HG03135 (cell line): Measurements from ENCODE around the gene AFAP1.

Source experiments
- ATAC-seq: cut with Tn5 transposase; IDR thresholded peaks from one replicate; pipeline ENCODE4 v1.9.1; 2021; ENCODE audit warnings: mild to moderate bottlenecking, moderate library complexity; ENCODE audit not compliant: unreplicated experiment

The AFAP1 gene

DNA sequence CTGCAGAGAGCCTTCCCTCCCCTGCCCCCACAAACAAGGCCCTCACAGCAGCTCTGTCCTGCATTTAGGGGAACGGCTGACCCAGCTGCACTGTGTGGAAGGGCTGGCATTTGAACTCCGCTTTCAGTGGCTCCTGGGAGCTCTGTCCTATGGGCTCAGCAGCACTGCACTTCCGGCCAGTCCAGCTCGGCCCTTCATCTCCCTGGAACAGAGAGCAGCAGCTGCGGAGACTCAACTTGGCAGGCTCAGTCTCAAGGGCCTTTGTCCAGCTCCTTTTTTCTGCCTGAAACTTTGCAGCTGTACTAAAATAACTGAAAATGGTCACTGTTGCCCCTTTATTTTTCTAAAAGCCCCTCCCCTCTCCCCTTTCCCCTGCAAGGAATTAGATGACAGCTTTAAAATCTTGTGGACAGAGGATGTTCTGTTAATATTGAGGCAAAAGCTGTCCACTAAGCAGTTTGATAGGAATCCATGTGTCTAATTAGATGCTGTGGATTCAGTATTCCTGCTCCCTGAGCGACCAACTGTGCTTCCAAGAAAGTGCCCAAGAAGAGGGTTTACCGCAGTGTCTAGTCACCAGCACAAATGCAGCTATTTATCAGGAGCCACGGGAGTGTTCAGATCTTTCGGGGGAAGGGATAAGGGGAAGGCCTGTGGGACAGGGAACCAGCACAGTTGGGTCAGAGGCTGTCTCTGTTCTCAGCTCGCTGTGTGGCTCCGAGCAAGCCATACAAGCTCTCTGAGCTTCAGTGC, 133.1 kb downstream of the AFAP1 start:
- no peak for ATAC-seq

DNA sequence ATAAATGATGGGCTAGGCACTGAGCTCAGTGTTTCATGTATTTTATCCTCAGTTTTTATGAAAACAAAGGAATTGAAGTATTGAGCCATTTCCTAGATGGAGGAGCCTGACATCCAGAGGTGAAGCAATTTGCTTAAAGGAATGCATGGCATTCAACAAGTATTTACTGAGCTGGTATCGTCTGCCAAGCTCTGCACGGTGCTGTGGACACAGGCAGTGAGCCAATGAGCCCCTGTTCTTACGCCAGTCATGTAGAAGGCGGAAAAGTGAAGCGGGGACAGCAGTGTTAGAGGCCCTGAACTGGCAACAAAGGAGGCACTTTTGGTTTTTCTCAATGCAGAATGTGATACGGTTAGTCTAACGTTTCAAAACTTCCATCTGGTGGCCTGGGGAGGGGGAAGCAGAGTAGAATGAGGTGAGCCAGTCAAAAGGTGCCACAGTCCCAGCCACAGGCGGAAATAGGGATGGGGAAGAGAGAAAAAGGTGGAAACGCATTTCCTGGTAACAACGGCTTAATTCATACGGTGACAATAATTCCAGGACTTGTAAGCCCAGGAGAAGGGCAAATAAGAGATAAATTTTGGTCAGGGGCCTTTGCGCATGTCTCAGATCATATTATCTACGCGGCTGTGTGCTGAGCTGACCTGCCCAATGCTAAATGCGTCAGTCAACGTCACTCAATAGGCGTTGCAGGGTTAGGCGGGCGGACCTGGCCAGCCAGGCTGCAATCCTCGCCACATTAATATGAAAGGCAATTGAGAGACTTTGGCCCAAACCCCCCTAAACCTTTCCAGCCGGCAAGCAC, 133.9 kb downstream of the AFAP1 start:
- no peak for ATAC-seq

DNA sequence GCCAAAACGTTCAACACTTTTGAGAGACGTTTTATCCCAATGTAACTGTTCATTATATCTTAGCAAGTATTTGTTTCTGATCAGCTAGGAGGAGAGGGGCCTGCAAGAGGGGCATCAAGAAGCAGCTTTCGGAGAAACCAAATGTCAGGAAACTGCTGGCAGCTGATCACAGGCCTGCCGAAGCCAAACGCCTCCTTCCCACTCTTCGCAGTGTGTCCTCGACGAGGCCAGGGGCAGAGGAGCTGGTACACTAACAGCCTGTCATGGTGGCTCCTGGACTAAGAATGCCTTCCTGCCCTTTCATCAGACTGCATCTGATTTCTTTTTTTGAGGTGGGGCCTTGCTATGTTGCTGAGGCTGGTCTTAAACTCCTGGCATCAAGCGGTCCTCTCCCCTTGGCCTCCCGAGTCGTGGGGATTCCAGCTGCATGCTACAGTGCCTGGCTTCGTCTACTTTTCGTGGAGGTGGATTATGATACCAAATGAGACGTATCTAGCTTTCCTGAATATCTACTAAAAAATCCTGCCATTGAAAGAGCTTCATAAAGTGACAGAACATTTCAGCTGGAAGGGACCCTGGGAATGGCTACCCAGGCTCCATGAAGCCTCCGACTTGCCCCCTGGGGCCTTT, 134.8 kb downstream of the AFAP1 start:
- no peak for ATAC-seq

DNA sequence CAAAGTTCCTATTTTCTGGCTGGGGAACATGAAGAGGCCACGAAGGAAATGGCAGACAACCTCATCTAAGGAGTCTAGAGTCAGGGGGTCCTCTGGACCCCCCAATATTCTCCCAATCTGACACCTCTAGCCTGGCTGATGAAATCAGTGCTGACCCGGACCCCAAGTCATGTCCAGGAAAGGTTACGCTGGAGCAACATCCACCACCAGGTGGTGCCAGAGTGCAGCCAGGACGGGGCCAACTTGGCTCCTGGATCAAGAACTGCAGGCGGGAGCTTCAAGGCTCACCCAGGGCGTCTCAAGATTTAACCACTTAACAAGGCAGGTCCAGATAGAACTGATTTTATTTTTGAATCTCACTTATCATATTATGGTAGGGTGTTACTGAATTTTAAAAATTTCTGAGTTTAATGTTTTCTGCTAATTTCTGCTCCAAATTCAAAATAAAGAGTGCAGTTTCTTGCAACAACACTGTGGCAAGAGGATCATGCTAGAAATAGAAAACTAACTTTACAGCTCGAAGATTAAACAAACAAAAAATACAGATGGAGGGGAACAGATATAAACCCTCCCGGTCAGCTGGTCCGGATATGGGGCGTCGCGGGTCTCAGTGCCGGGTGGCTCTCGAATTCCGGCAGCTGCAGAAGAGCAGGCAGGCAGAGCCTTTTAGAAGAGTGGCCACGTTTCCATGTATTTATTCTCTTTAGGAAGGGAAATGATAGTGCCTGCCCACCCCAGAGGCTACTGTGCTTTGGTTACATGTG, 135.5 kb downstream of the AFAP1 start:
- ATAC-seq, result no peak

DNA sequence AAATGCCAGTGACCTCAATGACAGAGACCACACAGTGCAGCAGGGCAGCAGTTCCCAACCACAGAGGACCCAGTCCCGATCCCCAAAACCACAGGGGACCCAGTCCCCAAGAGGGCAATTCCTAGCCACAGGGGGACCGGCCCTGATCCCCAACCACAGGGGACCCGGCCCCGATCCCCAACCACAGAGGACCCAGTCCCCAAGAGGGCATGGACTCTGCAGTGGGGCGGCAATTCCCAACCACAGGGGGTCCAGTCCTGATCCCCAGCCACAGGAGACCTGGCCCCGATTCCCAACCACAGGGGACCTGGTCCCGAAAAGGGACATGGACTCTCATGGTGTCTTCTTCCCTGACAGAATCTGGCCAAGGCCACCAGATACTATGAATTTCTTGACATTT, 136.3 kb downstream of the AFAP1 start:
- no peak for ATAC-seq

DNA sequence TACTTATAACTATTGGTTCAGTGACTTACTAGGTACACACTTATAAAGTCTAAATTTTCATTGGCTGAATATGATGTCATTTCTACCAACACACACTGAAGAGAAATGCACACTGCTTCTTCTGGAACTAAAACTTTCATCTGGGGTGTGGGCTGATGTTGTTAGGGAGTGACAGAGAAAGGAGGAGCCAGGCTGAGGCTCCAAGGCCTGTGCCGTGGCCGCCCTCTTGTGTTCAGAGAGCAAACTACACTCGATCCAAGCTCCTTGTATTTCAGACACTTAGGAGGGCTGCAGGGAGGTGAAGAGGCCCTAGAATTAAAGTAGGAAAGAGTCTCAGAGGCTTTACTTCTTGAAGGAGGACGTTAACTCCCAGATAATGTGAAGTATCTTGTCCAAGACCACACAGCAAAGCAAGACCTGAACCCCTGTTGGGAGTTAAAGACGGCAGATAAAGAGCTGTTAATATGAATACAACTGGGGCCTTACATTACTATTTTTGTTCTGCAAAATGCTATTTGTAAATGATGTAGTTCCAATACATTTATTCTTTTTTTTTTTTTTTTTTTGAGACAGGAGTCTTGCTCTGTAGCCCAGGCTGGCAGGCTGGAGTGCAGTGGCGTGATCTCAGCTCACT, 137.5 kb downstream of the AFAP1 start:
- ATAC-seq, result peak; percentile 88

DNA sequence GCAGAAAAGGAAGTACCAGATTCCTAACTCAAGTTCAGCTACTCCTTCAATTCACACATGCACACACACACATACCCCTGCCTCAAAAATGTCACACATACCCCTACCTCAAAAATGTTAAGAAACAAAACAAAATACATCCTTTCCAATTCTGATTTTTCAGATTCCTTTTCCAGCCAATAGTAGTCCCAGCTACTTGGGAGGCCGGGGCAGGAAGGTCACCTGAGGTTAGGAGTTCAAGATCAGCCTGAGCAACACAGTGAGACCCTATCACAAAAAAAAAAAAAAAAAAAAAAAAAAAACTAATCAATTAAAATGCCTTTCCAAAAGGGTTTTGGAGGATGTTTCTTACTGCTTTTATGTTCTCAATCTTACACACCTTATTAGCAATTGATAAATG, 138.0 kb downstream of the AFAP1 start:
- ATAC-seq, result no peak

DNA sequence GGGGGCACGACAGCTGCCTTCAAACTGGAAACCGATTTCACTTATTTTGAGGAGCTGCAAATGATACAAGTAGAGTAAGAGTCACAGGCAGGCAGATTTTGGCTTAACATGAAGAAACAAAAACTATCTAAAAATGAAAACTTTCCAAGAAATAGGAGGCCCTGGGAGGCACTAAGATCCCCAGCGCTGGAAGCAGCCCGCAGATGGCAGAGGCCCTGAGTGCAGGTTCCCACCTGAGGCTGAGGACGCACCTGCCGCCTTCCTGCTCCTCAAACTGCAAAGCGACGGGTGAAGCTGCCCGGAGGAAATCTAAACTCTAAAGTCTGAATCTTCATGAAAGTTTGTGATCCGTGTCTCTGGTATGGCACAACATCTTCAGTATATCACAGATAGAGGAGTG, 138.7 kb downstream of the AFAP1 start:
- ATAC-seq, result no peak

DNA sequence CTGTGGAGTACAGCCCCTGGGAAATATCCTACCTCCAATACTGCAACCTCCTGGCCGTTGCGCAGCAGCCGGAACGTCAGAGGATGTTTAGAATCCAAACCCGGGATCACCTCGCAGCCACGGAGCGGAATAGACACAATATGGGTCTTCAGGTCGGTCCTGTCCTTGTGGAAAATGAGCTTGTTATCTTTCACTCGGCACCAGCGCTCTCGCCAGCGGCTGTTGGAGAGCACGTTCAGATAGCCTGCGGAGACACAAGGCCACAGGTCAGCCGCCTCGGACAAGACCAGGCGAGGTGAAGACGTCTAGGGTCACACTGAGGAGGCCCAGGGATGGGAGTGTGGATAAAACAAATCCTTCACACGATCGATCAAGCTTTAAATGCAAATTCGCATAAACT, 139.3 kb downstream of the AFAP1 start:
- ATAC-seq, result no peak

DNA sequence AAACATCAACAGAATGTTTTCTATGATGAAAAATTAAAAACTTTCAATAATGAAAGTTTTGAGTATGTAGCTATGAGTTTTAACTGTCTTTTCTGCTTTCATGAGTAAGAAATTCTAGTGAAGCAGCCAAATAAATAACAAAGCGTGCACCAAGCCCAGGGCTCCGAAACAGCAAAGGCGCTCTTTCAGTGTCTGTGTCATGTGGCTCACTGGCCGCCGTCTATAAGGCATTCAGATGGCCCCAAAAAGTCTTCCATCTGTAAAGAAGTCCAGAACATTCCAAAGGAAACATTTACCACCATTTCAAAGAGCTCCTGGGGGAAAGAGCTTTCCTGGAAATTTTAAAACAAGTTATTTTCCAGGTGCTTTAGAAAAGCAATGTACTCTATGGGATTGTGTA, 139.9 kb downstream of the AFAP1 start:
- no peak for ATAC-seq

DNA sequence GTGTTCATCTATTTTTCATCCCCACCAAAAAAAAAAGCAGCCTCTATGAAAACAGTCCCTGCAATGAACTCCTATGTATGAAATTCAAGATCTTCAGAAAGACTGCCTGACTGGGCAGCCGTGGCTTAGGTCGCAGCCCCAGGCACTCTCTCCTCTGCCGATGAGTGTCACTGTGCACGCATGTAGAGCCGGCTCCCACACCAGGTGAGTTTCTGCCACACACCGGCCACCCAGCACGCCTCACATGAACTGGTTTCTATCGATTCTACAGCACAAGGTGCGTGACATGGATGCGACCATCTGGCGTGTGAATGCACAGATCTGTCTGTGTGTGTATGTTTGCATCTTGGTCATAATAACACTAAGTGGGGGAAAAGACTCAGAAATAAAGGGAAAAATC, 140.4 kb downstream of the AFAP1 start:
- ATAC-seq, result no peak

DNA sequence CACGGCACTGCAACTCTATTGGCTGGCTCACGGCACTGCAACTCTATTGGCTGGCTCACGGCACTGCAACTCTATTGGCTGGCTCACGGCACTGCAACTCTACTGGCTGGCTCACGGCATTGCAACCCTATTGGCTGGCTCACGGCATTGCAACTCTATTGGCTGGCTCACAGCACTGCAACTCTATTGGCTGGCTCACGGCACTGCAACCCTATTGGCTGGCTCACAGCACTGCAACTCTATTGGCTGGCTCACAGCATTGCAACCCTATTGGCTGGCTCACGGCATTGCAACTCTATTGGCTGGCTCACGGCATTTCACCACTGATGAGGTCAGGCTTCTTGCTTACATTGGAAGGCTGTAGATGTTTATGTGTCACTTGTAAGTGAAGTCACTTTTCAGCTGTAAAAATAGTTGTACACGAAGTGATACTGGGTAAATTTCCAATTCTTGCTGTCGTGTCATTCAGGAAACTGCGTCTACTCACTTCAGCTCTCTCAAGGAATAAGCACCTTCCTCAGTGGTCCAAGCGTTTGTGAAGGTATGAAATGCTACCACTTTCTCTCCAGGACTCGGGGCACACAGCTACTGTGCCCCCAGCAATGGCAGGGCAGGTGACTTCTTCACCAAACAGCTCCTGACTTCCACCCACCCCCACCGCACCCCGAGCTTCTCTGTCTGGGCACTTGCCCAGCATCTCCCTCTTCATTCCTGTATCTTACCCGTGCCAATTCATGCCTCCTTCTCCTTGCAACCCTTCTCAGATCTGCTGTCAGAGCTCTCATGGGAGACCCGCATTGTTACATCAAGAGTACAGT, 141.3 kb downstream of the AFAP1 start:
- ATAC-seq, result no peak

DNA sequence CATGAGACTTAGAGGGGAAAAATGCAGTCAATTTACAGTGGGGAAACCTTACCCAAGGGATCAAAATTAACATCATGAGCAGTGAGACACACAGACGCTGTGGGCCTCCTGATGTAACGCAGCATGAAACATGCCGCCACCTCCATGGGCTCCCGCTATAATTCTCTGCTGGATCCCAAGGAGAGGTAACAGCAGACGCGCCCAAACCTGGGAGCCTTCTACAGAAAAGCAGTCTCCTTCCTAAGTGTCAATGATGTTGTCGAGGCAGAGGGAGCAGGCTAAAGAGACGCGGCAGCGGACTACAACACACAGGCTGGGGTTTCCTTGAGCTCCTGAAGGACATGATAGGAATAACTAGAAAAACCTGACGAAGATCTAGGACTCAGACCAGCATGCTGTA, 142.3 kb downstream of the AFAP1 start:
- no peak for ATAC-seq

DNA sequence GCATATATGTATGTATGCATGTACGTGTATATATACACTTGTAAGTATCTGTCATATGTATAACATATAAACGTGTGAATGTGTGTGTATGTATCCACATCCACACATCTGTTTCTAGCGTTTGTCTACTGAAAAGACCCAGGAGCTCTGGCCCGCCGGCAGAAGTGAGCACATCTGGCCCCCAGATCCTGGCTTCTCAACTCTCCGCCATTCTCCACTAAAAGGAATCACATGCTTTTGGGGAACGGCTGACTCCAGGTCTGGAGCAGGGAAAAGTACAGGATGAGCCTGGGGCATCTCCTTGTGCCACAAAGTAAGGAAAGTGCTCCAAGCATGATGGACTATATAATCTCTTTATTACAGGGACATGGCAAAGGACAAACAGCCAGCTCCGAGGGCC, 143.7 kb downstream of the AFAP1 start:
- ATAC-seq, result no peak

DNA sequence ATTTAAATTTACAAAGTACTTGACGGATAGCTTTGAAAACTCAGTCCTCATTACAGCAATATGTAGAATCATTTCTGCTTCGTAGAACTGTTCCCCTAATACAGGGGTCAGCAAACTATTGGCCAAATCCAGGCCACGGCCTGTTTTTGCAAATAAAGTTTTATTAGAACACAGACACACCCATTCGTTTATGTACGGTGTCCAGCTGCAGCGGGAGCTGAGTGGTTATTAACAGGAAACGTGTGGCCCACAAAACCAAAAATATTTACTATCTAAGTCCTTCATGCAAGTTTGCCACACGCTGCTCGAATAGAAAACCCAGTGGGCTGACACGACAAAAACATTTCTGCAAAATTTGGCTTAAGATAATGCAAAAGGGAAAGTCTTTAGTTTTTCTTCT, 146.5 kb downstream of the AFAP1 start:
- ATAC-seq, result no peak

DNA sequence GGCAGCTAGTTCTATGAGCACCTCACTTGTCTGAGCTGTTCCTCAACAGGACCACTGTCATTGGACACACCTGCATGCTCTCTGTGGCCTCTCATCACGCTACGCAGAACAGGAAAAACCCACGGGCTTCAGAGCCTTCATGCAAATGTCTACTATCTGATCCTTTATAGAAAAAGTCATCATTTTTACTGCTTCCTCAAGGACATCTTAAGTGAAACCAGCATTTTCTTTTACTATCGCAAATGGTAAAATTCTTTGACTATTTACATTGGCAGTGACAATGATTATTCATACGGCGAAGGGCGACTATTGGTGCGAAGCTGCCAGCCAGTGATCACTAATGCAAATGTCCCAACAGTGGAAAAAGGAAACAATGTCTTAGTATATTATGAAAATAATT, 147.0 kb downstream of the AFAP1 start:
- ATAC-seq, result no peak

DNA sequence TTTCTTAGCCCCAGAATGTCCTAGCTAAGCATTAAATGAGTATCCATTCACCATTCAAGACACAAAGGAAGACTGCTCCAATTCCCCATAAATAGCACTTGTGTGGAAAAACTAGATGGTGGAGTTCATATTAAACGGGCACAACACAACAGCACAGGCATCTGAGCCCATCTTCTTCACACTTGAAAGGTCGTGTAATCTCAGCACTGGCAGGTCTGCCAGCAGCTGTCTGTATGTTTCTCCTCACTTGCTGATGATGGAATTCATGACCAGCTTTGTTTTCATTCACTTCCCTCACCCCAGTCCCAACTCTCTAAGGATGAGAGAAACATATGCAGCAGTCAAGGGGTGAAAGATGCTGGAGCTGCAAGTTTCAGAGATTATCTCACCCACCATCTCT, 148.7 kb downstream of the AFAP1 start:
- ATAC-seq, result no peak

DNA sequence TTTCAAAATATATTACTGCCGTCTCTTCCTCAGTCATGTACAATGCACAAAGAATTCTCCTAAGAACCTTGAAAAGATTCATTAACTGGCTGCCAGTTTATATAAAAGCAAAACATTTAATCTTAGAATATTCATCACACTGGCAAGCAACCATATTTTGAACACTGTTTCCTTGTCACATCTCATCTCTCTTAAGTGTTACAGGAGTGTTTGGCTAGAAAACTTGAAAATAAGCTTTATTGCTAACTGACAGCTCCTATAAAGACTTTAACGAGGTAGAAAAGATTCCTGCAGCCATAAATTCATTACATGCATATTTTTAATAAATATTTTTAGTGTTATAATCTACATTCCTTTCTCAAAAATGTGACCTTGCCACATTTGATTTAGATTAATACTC, 149.6 kb downstream of the AFAP1 start:
- no peak for ATAC-seq

DNA sequence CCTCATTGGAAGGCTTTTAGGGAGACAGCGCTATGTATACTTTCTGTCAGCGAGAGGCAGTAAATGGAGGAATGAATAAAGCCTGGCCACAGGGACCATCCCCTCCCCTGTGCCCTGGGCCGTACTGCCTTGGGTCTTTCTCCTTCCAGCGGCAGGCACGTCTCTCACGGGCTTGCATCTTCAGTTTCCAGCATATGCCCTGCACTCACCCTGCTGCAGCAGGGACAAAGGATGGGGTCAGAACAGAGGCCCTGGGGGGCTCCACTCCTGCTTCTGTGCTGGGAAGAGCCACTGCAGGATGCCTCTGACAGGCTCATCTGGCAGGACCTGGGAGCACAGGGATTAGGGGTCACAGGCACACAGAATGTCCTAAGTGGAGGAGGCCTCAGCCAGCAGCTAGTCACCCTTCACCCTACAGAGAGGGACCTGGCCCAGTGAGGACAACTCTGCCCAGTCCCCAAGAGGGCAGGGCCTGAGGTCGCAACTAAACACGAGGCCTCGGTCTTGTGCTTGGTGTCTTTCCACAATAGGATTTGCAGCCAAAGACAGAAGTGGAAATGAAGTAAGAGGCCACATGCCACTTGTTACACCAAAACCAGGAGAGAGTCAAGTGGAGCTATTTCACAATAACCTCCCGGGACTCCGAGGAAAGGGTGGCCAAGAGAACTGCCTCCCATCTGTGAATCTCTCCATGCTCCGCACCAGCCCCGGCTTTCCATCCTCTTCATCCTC, 150.8 kb downstream of the AFAP1 start:
- ATAC-seq, result no peak
